K562 (cell line): ENCODE results near the gene KCNT1. TPM values are rescaled to one million over a fixed set of nuclear protein-coding genes. Genes with fewer than 3 reads are reported as not detected.

Experiments
- ATAC-seq: fragments of 200-7000 bp; cut with Tn5 transposase; 3 replicates; pipeline ENCODE4 v1.9.1; 2020; ENCODE audit warnings: moderate library complexity
- BruUV-seq: library from RNA; stranded (reverse); fragments of 400-500 nt; replicated peaks from 2 replicates; lab custom pipeline; 2021; lab: Mats Ljungman, UMichigan
- CTCF ChIA-PET: fragments of 300-600 bp; formaldehyde crosslinking; extraction: SDS; loops from one replicate; lab custom pipeline; 2021; ENCODE audit warnings: low intra/inter-chr PET ratio; lab: Yijun Ruan, JAX
- POLR2A ChIA-PET: fragments of 300-600, 350-650 bp; sonication (Branson Sonifier 250); formaldehyde crosslinking; extraction: SDS; loops from one replicate; lab custom pipeline; 2021; ENCODE audit warnings: antibody characterized with exemption, inconsistent platforms; lab: Yijun Ruan, JAX
- DNase-seq, 4 experiments: peaks; one replicate each; pipeline versions ENCODE4 v3.0.0 to v3.0.0-alpha.2; 2011 to 2018; ENCODE audit warnings: low spot score in 3 of 4, mixed read lengths in 3 of 4; ENCODE audit errors: extremely low read depth in 1 of 4
- FAIRE-seq: peaks from 2 replicates; lab custom pipeline; 2011; peaks lifted over from hg19 to GRCh38; lab: Jason Lieb, UNC
- H2AFZ ChIP-seq: 2 replicates; pipeline ENCODE4 v1.6.0; 2011; ENCODE audit warnings: low read depth, low read length, control low read depth, inconsistent platforms
- H3K27ac ChIP-seq: fragments of 200-600 bp; 3 replicates; pipeline ENCODE4 v1.8.0; 2011; ENCODE audit warnings: low read depth, mild to moderate bottlenecking, control low read depth, inconsistent platforms, low read length, moderate library complexity, mixed read lengths; ENCODE audit errors: extremely low read depth
- H3K27me3 ChIP-seq, 2 experiments: fragments of 300-600 bp in 1 of 2; 2 replicates in 1 of 2; 3 replicates in 1 of 2; pipeline versions ENCODE4 v1.6.0 to v1.8.0; 2011; ENCODE audit warnings: inconsistent platforms in 2 of 2, low read length in 2 of 2, mild to moderate bottlenecking in 1 of 2, mixed read lengths in 1 of 2, moderate library complexity in 1 of 2; ENCODE audit not compliant: control insufficient read depth in 2 of 2, insufficient read depth in 2 of 2
- H3K36me3 ChIP-seq: fragments of 300-600 bp; 3 replicates; pipeline ENCODE4 v1.8.0; 2011; ENCODE audit warnings: mild to moderate bottlenecking, low read length, inconsistent platforms; ENCODE audit not compliant: control insufficient read depth, insufficient read depth
- H3K4me1 ChIP-seq, 2 experiments: fragments of 200-600 bp in 1 of 2; replicated peaks in 1 of 2; 2 replicates in 1 of 2; 3 replicates in 1 of 2; pipeline versions ENCODE4 v1.5.1 to v1.8.0; 2011; ENCODE audit warnings: inconsistent platforms in 2 of 2, low read length in 2 of 2, mild to moderate bottlenecking in 1 of 2, mixed read lengths in 1 of 2, moderate library complexity in 1 of 2; ENCODE audit not compliant: control insufficient read depth in 2 of 2, insufficient read depth in 2 of 2
- H3K4me2 ChIP-seq: 2 replicates; pipeline ENCODE4 v1.6.1; 2011; ENCODE audit warnings: low read length, control low read depth, inconsistent platforms, mixed read lengths; ENCODE audit not compliant: insufficient read depth
- H3K4me3 ChIP-seq: fragments of 200-600 bp; sonication (generic), shearing (Covaris generic); 2 replicates; pipeline ENCODE4 v1.5.1; 2016; ENCODE audit warnings: control low read depth, inconsistent platforms
- H3K79me2 ChIP-seq: fragments of 200-600 bp; 3 replicates; pipeline ENCODE4 v1.8.0; 2011; ENCODE audit warnings: low read length, inconsistent platforms; ENCODE audit not compliant: control insufficient read depth, insufficient read depth
- H3K9ac ChIP-seq, 2 experiments: 2 replicates each; pipeline versions ENCODE4 v1.6.0 to v1.6.1; 2011; ENCODE audit warnings: low read depth in 2 of 2, low read length in 2 of 2, control low read depth in 1 of 2, inconsistent platforms in 1 of 2, mild to moderate bottlenecking in 1 of 2, mixed read lengths in 1 of 2; ENCODE audit not compliant: insufficient read depth in 1 of 2
- H3K9me1 ChIP-seq: one replicate; pipeline ENCODE4 v1.6.0; 2011; ENCODE audit warnings: inconsistent platforms, mild to moderate bottlenecking, low read length, moderate library complexity; ENCODE audit not compliant: control insufficient read depth, insufficient read depth
- H3K9me3 ChIP-seq: replicated peaks from 2 replicates; pipeline ENCODE4 v1.5.1; 2011; ENCODE audit warnings: low read depth, low read length, inconsistent platforms; ENCODE audit not compliant: control insufficient read depth, insufficient read depth
- H4K20me1 ChIP-seq: replicated peaks from 2 replicates; pipeline ENCODE4 v1.6.1; 2011; ENCODE audit warnings: low read length, inconsistent platforms, mixed read lengths; ENCODE audit not compliant: control insufficient read depth, insufficient read depth
- ELF2 ChIP-seq: fragments of 250-450 bp; sonication (Bioruptor Pico); IDR thresholded peaks from 2 replicates; pipeline ENCODE4 v1.5.0; 2021; ENCODE audit warnings: mild to moderate bottlenecking
- EP400 ChIP-seq: fragments of 450-650 bp; IDR thresholded peaks from 2 replicates; pipeline ENCODE4 v1.6.1; 2017; ENCODE audit warnings: antibody characterized with exemption, mild to moderate bottlenecking, moderate library complexity
- IFI16 ChIP-seq: fragments of 250-450 bp; sonication (Bioruptor Pico); IDR thresholded peaks from 2 replicates; pipeline ENCODE4 v2.1.2; 2022; ENCODE audit warnings: mild to moderate bottlenecking, inconsistent platforms
- SIRT6 ChIP-seq: IDR thresholded peaks from one replicate; pipeline ENCODE4 v1.6.1; 2012; ENCODE audit warnings: low read depth, mild to moderate bottlenecking, control low read depth, inconsistent platforms, low read length, moderate library complexity
- SOX6 ChIP-seq: fragments of 450-650 bp; IDR thresholded peaks from 2 replicates; pipeline ENCODE4 v1.6.1; 2014; ENCODE audit warnings: mild to moderate bottlenecking
- ZNF76 ChIP-seq: fragments of 250-450 bp; sonication (Bioruptor Pico); IDR thresholded peaks from 2 replicates; pipeline ENCODE4 v1.4.0; 2020; ENCODE audit warnings: mild to moderate bottlenecking, moderate library complexity, borderline replicate concordance
- WGBS: fragments of 100-300 bp; shearing (Covaris generic); methylation state at CpG from one replicate; pipeline ENCODE4 v1.1.6; 2016; ENCODE audit warnings: low coverage, mixed read lengths; ENCODE audit not compliant: insufficient coverage; ENCODE audit errors: missing lambda C conversion rate; 5-methylcytosine and 5-hydroxymethylcytosine counted together
- in situ Hi-C: fragments of 300-500 bp; cut with MboI; formaldehyde crosslinking; loops from 4 replicates; pipeline ENCODE4 v1.15.0; 2018; ENCODE audit warnings: inconsistent platforms, mixed read lengths
- intact Hi-C: fragments of 100-400 bp; cut with micrococcal nuclease; formaldehyde crosslinking; loops from 2 replicates; pipeline ENCODE4 v1.14.2; 2022
- polyA plus RNA-seq, 8 experiments: library from polyadenylated mRNA; depleted of rRNA in 4 of 8; stranded (reverse) in 5 of 8; unstranded in 3 of 8; fragments of >200 nt; fragmentation: Nextera tagmentation in 2 of 8; fragmentation: Illumina TruSeq in 1 of 8; extraction: Ambion mirVana in 2 of 8; extraction: Trizol in 1 of 8; gene quantifications; 2 replicates each; pipeline versions ENCODE4 v1.2.1 to v1.2.3, GENCODE V29; 2011 to 2014; ENCODE audit warnings: inconsistent platforms in 1 of 8, missing spikeins in 1 of 8
- total RNA-seq, 7 experiments: library from RNA; depleted of rRNA in 6 of 7; stranded (reverse); fragments of >200 nt in 6 of 7; fragmentation: Illumina TruSeq in 2 of 7; extraction: Trizol in 2 of 7; gene quantifications; 2 replicates each; pipeline versions ENCODE4 v1.2.1 to v1.2.3, GENCODE V29; 2011 to 2021; ENCODE audit warnings: low replicate concordance in 1 of 7
- TF ChIP-seq, protein P1 (sequence below), 3 experiments: fragments of 200-800 bp in 1 of 3; sonication (Bioruptor generic) in 1 of 3; sonication (generic) in 1 of 3; formaldehyde crosslinking in 1 of 3; IDR thresholded peaks; 2 replicates each; pipeline versions ENCODE4 v1.6.1 to v1.8.0; 2016 to 2022; ENCODE audit warnings: mild to moderate bottlenecking in 2 of 3, missing compliant biosample characterization in 2 of 3, missing genetic modification characterization in 2 of 3, missing genetic modification reagents in 1 of 3

The KCNT1 gene
- total and polyA plus RNA-seq, 9 of the 15 experiments (the other 6 are each of a cell fraction or from before 2014, with no cell fraction given), result 0.05 TPM; not detected in 8

- Histone ChIP-seq H3K27ac (no peak overlapping the region), H2AFZ (no peak overlapping the region), H3K4me2 (no peak overlapping the region), H3K27me3 (peaks cover 43 to 83% of the 10 kb centered on the region in 2 experiments), H3K4me1 (peaks cover 0 to 63% of the 10 kb centered on the region in 2 experiments; a peak in 2 of 5 replicates), H3K4me3 (no peak overlapping the region), H3K9ac (no peak overlapping the region), H3K79me2 (no peaks in the 10 kb centered on the region), H3K9me1 (no peaks in the 10 kb centered on the region), H4K20me1 (peaks cover 7% of the 10 kb centered on the region; the same call in 1 of the 2 replicates), H3K36me3 (no peaks in the 10 kb centered on the region), H3K9me3 (no peaks in the 10 kb centered on the region)
- ATAC-seq (peak; percentile 11; the same call in 1 of the 3 replicates), DNase-seq (peak in 1 of 4 experiments; percentile 19), FAIRE-seq (no peak)
- POLR2A ChIA-PET, result interaction anchor here (0.6 to 1.0 kb wide), 3 partner anchors 10 to 343 kb away, joined by 3 read pairs; no protein-coding TSS in a partner anchor
- in situ Hi-C loops (loop anchor here (10.0 kb wide), 1 partner anchor 484 kb away; no protein-coding TSS in a partner anchor), intact Hi-C loops (loop anchor here (5.0 to 10.0 kb wide), 3 partner anchors 86 to 351 kb away; partner anchors contain the start of gene KCNT1)
- WGBS, result 6% methylated on average over 11 of the region's 11 CpGs
- CTCF ChIA-PET, result no interaction called here
- no peak for TF ChIP-seq ZNF76 (CRISPR knock-in tag)
- TF ChIP-seq ELF2 (CRISPR knock-in tag), result no peak
- no peak for TF ChIP-seq EP400
- no peak for TF ChIP-seq SOX6
- no peak for TF ChIP-seq SIRT6
- TF ChIP-seq, protein P1, sequence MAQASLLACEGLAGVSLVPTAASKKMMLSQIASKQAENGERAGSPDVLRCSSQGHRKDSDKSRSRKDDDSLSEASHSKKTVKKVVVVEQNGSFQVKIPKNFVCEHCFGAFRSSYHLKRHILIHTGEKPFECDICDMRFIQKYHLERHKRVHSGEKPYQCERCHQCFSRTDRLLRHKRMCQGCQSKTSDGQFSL (CRISPR knock-in tag; IDR thresholded peaks at IDR 0.05), result peak; percentile 52; the same call in 1 of the 2 replicates
- TF ChIP-seq, protein P1 (tag; IDR thresholded peaks at IDR 0.05), result no peak
- no peak for TF ChIP-seq IFI16 (CRISPR knock-in tag)
- BruUV-seq, result no TSS peak
Observed at GRCh38 chr9:135790850-135791249, 88.9 kb downstream of the KCNT1 start.
